HG03108 (cell line): ENCODE data around the gene PTEN.
"Not testable (repeated sequence)": the region's sequence is repeated elsewhere in the genome, so short reads cannot be mapped to it uniquely, and the experiment has no call there.

Experiments
- ATAC-seq: cut with Tn5 transposase; IDR thresholded peaks from one replicate; pipeline ENCODE4 v1.9.1; 2021; ENCODE audit warnings: moderate library complexity; ENCODE audit not compliant: unreplicated experiment

PTEN gene

DNA sequence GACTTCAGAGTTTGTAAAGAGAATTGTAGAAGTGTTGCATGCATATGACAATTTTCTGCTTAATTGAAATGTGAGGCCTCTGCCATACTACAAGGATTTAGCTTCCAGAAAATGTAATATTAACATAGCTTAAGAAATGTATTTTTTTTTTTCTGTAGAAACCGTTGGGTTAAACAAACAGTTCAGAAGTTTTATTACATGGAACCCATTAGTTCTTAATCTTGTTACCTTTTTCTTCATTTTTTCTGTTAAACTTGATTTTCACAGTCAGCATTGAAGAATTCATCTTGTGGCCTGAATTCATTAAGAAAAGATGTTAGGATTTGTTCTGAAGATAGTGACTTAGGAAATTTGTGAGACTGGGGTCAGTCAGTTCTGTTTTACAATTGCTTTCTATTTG is 4.9 kb downstream of the PTEN start:
- ATAC-seq = no peak

DNA sequence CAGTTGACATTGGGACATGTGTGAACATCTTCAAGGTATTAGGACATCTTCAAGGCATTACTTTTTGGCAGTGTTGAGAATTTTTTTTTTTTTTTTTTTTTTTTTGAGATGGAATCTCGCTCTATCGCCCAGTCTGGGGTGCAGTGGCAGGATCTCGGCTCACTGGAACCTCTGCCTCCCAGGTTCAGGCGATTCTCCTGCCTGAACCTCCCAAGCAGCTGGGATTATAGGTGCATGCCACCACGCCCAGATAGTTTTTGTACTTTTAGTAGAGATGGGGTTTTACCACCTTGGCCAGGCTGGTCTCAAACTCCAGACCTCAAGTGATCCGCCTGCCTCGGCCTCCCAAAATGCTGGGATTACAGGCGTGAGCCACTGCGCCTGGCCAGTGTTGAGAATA is 5.7 kb downstream of the PTEN start:
- not testable (repeated sequence) for ATAC-seq

DNA sequence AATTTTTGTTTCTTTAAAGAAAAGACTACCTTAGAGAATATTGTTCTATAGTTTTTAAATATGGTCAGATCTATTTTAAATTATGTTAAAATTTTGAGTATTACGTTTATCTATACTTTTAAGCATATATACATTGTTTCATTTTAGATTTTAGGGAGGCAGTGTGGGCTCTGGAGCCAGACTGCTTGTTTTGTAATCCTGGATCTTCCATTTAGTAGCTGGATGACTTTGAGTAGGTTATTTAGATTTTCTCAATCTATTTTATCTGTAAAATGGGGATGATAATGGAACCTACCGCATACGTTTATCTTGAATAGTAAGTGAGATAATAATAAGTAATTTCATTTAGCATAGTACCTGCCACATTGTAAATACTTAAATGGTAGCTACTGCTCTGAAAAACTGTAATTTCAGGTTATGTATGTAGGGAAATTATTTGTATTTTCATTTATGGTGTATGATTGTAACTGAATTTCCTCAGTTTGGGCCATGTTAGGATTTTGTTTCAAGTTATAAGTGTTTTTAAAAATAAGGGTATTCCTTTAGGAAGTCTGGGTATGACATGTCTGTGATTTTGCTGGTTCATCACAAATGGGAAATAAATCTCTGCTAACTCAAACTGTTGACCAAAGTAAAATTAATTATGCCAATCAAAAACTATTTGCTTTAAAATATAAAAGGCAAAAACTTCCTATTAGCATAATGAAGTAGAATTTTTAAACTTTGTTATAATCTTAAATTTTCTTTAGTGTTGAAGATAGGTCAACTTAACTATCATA is 6.5 kb downstream of the PTEN start:
- ATAC-seq = no peak

DNA sequence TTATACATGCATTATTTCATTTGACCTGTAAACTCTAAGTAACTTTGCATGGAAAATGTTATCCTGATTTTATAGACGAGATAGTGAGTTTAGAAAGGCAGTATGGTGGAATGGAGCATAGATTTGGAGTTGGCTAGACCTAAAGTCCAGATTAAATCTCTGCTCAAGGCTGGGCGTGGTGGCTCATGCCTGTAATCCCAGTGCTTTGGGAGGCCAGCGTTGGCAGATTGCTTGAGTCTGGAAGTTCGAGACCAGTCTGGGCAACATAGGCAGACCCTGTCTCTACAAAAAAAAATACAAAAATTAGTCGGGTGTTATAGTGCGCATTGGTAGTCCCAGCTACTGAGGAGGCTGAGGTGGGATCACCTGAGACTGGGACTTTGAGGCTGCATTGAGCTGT is 9.4 kb downstream of the PTEN start:
- no peak for ATAC-seq

DNA sequence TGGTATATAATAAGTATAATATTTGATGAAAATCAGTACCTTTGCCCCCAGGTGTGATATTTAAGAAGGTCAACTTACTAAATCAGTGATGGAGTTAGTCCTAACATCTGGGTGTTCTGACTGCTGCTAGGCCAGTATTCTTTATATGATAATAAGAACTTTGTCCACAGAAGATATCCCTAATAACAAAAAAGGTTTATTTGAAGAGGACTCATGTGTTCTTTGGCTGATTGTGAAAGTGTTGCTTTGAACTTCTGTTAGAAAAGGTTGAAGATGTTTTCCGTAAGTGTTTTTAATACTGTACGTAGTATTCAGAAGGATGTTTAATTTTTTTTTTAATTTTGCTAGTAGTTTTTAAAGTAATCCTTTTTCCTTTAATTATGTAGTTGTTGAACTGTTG is 10.2 kb downstream of the PTEN start:
- ATAC-seq = no peak

DNA sequence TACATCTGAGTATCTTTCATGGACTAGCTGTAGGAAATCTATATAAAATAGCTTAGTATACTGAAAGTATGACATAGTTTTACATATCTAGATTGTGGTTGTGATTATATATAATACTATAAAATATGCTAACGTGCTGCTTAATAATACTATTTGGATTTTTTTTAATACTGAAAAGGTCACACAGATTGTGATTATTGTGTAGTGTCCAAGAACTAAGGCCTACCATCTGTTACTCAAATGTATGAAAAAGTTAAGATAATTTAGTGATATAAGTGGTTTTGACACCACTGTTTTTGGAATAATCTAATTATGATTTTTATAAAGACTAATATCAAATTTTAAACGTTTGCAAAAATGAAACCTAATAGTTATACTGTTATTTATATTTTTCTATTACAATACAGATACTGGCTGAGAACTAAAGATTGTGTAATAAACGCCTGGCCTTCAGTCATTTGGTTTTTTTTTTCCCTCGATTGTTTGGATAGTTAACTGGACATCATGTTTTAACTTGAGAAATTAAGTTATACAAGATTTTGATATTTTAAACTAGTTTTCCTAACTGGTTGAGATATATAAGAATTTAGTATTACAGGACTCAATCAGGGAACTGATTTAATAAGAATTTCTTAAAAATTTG is 12.6 kb downstream of the PTEN start:
- no peak for ATAC-seq

DNA sequence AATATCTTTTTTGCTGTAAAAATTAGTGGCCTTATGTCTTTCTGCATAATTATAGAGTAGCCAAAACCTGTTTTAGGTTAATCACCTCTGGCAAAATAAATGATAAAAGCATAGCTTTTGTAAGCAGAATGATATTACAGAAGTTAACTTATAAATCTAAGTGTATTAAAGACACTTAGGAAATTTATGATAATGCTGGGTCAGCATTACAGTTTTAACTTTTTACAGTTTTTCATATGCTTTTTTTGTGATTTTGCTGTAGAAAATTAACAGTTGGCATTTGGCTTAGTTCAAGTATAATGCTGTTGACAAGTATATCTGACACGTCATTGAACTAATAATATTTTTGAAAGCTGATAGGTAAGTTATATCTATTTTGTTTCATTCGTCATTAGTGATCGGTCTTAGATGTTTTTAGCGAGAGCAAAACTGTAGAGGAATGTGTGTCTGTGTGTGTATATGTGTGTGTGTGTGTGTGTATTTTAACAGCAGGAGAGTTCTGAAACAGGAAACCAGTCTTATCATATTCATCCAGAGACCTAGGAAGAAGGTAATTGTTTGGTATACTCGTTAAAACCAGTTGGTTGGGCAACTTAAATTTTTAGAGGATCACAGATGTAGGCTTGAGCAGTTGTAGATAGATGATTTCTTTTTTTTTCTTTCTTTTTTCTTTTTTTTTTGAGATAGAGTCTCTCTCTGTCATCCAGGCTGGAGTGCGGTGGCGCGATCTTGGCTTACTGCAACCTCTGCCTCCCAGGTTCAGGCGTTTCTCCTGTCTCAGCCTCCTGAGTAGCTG is 15.4 kb downstream of the PTEN start:
- no peak for ATAC-seq

DNA sequence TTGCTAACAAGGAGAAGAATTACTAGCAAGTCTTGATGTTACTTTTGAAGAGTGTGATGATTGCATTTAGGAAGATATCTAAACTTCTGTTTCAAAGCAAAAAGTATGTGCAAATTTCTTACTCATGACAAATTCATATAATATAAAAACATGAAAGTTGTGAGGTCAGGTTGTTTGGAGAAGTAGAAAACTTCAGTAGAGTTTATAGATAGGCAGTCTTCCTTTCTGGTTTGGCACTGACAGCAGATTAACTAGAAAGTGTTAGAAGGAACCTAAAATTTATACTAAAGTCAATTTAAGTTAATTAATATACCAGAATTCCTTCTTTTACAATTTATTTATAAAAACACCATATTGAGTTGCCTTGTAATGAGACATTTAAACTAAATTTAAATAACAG is 16.9 kb downstream of the PTEN start:
- ATAC-seq = no peak

DNA sequence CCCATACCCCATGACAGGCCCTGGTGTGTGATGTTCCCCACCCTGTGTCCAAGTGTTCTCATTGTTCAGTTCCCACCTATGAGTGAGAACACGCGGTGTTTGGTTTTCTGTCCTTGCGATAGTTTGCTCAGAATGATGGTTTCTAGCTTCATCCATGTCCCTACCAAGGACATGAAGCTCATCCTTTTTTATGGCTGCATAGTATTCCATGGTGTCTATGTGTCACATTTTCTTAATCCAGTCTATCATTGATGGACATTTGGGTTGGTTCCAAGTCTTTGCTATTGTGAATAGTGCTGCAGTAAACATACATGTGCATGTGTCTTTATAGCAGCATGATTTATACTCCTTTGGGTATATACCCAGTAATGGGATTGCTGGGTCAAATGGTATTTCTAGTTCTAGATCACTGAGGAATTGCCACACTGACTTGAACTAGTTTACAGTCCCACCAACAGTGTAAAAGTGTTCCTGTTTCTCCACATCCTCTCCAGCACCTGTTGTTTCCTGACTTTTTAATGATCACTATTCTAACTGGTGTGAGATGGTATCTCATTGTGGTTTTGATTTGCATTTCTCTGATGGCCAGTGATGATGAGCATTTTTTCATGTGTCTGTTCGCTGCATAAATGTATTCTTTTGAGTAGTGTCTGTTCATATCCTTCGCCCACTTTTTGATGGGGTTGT is 18.1 kb downstream of the PTEN start:
- ATAC-seq = not testable (repeated sequence)

DNA sequence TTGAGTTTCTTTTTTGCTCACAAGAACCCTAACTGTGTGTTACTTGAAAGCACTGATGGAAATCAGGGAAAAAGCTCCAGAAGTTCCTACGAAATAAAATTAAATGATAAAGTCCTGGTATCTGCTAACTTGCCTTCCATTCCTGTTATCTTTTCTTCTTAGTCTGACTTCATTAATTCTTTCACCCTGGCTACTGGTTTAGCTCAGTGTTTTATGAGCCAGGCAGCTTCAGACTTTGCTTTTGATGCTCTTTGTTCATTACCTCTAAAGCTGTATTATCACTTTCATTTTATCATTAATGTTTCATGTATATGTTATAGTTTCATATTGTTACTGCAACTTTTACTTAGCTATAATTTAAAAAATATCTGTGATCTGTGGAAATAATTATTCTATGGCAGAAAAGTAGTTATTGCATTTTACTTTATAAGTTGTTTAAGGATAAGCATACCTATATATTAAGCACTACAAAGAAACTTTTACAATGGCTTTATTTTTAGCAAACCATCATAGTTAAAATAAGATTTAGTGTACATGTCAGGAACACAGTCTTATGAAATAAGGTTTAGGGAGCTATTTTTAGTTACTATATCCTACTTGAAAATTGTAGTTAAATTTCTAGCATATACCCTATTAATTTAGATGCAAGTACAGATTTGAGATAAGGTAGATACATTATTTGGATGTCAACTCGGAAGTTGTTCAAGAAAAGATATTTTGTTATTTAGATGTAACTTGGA is 19.3 kb downstream of the PTEN start:
- no peak for ATAC-seq

DNA sequence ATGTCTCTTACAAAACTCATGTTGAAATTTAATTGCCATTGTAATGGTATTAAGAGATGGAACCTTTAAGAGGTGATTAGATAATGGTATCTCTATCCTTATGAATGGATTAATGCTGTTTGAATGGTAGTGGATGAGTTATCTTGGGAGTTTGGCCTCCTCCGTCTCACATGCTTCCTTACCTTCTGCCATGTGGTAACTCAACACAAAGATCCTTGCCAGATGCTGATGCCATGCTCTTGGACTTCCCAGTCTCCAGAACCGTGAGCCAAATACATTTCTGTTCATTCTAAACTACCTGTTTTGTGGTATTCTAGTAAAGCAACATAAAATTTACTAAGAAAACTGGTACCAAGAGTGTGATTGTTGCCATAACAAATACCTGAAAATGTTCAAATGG is 23.2 kb downstream of the PTEN start:
- no peak for ATAC-seq

DNA sequence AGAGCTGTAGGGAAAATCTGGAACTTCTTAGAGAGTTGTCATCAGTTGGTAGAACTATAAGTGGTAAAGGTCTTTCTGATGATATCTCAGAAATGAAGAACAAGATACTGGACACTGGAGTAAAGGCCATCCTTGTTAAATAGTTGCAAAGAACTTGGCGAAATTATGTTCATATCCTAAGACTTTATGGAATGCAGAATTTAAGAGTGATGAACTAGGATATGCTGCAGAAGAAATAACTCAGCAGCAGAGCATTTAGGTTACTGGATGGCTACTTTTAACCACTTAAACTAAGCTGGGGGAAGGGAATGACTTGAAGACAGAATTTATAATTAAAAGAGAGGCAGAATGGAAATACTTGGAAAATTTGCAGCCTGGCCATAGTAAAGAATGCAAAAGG is 23.7 kb downstream of the PTEN start:
- ATAC-seq = no peak

DNA sequence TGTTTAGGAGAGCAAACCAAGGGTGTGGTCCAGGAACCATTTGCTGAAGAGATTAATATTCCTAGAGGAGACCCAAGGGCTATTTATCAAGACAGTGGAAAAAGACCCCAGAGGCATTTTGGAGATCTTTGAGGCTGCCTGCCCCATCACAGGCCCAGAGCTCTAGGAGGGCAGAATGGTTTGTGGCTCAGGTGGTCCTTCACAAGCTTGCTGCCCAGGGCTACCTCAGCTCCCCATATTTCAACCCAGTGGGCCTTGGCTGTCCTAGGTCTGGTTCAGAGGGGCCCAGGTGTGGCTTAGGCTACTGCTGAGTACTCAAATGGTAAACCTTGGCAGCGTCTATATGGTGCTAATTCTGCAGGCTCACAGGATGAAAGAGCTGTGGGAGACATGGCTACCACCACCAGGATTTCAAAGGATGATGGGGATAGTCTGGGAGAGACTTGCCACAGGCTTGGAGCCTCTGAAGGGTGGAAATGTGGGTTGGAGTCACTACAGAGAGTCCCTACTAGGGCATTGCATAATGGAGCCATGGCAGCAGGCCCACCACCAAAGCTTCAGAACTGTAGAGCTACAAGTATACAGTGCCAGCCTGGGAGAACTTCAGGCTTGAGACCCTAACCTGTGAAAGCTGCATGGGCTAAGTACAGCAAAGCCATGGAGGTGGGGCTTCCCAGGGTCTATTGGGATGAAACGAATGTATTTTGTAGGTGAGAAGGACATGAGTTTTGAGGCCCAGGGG is 24.3 kb downstream of the PTEN start:
- no peak for ATAC-seq

DNA sequence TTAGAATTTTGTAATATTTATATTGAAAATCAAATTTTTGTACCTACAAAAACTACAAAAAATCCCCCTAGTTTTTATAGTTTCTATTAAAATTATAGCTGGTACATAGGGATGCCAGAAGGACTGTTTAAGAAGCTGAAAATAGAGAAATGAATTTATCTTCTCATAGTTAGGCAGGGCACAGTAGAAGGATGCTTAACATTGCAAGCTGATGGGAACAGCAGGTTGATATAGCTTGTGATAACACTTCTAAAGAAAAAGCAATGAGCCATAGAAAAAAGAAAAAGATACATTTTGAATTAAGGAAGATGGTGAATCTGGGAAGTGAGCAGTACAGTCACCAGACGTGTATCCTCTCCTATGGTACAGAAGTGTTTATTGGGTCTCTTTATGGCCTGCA is 32.0 kb downstream of the PTEN start:
- no peak for ATAC-seq

DNA sequence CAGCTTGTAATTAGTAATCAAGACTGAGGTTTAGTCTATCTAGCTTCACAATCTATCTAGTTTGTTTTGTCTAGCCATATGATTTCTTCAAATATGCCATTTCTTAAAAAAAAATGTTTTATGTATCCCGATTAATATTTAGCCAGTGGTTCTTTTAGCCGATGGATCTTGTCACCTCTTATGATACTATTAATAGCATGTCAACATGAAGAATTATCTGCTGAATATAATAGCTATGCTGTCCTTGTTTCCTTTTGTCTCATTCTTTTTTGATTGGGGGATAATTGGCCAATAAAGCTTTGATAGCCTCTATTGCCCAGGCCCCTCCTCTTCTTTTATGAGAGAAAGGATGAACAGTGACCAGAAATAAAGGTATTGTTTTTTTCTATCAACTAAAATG is 32.8 kb downstream of the PTEN start:
- ATAC-seq = no peak

DNA sequence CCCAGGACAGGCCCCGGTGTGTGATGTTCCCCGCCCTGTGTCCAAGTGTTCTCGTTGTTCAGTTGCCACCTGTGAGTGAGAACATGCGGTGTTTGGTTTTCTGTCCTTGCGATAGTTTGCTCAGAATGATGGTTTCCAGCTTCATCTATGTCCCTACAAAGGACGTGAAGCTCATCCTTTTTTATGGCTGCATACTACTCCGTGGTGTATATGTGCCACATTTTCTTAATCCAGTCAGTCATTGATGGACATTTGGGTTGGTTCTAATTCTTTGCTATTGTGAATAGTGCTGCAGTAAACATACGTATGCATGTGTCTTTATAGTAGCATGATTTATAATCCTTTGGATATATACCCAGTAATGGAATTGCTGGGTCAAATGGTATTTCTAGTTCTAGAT is 34.5 kb downstream of the PTEN start:
- not testable (repeated sequence) for ATAC-seq

DNA sequence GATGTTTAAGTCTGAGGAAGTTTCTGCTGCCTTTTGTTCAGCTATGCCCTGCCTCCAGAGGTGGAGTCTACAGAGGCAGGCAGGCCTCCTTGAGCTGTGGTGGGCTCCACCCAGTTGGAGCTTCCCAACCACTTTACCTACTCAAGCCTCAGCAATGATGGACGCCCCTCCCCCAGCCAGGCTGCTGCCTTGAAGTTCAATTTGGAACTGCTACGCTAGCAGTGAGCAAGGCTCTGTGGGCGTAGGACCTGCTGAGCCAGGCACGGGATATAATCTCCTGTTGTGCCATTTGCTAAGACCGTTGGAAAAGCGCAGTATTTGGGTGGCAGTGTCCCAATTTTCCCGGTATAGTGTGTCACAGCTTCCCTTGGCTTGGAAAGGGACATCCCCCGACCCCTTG is 40.0 kb downstream of the PTEN start:
- ATAC-seq = not testable (repeated sequence)

DNA sequence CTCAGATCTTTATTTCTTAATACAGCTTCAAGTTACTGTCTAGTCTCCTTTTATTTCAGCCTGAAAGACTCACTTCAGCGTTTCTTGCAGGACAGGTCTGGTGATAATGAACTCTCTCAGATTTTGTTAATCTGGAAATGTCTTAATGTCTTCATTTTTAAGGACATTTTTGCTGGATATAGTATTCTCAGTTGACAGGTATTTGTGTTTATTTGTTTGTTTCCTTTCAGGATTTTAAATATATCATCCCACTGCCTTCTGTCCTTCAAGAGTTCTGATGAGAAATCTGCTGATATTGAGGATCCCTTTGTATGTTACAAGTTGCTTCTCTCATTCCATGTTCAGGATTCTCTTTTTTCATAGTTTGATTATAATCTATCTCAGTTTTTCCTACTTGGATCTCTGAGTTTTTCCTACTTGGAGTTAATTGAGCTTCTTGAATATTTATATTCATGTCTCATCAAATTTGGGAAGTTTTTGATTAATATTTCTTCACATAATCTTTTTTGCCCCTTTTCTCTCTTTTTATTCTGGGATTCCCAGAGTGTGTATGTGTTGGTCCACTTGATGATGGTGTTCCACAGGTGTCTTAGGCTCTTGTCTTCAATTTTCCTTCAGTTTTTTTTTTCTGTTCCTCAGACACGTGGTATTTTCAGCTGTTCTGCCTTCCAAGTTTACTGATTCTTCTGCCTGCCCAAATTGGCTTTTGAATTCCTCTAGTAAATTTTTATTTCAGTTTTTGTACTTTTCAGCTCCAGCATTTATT is 49.9 kb downstream of the PTEN start:
- no peak for ATAC-seq

DNA sequence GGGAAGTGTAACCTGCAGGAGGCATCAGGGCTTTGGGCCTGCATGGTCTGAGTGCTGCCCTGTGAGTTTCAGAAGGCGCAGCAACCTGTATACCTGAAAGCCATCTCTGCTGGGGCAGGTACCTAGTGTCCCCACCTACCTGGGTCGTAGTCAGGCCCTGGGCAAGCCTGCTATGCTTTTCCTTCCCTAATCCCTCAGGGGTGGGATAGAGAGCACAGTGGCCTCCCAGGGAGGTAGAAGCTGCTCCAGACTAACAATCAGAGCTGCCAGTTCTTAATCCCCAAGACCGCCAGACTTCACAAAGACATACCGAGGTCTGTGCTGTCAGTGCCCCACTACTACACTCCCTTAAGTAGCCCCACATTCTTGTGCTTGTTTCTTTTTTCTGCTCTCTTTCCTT is 52.0 kb downstream of the PTEN start:
- no peak for ATAC-seq
